ENCODE data around the gene CDC14A. TPM values are rescaled to one million over a fixed set of nuclear protein-coding genes. Genes with fewer than 3 reads are reported as not detected.

Gene CDC14A
- total and polyA plus RNA-seq, 8 donors, result 8.9 to 16.4 (median 14.2) TPM

DNA sequence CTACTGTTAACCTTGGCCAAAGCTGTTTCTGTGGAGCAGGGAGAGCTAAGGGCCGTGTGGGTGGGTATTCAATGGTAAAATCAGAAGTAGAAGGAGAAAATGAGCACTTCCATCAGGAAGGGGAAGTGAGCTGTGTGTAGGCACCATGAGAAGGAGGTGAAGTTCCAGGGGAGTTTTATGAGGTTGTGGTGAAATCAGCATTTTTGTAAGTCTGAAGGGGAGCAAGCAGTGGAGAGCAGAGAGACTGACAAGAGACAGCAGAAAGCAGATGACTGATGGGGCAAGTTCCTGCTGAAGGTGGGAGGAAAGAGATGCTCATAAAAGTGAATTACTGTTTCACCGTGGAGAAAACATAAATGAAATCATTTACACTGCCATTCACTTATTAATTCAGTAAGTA, 183.0 kb downstream of the CDC14A start:
- intact Hi-C loops (cut with DNase I), result no loop called here
- Histone ChIP-seq H3K36me3 (no peaks in the 10 kb centered on the region), H3K4me3 (no peak overlapping the region), H3K27me3 (peaks cover 20 to 44% of the 10 kb centered on the region in 2 donors), H3K27ac (no peak overlapping the region), H3K9me3 (no peaks in the 10 kb centered on the region), H3K4me1 (peaks cover 12 to 59% of the 10 kb centered on the region in 2 donors)
- TF ChIP-seq, protein P1, sequence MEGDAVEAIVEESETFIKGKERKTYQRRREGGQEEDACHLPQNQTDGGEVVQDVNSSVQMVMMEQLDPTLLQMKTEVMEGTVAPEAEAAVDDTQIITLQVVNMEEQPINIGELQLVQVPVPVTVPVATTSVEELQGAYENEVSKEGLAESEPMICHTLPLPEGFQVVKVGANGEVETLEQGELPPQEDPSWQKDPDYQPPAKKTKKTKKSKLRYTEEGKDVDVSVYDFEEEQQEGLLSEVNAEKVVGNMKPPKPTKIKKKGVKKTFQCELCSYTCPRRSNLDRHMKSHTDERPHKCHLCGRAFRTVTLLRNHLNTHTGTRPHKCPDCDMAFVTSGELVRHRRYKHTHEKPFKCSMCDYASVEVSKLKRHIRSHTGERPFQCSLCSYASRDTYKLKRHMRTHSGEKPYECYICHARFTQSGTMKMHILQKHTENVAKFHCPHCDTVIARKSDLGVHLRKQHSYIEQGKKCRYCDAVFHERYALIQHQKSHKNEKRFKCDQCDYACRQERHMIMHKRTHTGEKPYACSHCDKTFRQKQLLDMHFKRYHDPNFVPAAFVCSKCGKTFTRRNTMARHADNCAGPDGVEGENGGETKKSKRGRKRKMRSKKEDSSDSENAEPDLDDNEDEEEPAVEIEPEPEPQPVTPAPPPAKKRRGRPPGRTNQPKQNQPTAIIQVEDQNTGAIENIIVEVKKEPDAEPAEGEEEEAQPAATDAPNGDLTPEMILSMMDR (IDR thresholded peaks at IDR 0.05), result no peak
- ATAC-seq (no peak), DNase-seq (no peak)

GRCh38 chr1:100536031-100536430, 183.7 kb downstream of the CDC14A start:
- Histone ChIP-seq H3K4me3 (no peak overlapping the region), H3K9me3 (no peaks in the 10 kb centered on the region), H3K27ac (no peak overlapping the region), H3K27me3 (peaks cover 27 to 52% of the 10 kb centered on the region in 2 donors), H3K4me1 (peaks cover 13 to 52% of the 10 kb centered on the region in 2 donors), H3K36me3 (no peaks in the 10 kb centered on the region)
- ATAC-seq (no peak), DNase-seq (no peak)
- TF ChIP-seq, protein P1 (IDR thresholded peaks at IDR 0.05), result no peak
- intact Hi-C loops (cut with DNase I), result no loop called here

DNA sequence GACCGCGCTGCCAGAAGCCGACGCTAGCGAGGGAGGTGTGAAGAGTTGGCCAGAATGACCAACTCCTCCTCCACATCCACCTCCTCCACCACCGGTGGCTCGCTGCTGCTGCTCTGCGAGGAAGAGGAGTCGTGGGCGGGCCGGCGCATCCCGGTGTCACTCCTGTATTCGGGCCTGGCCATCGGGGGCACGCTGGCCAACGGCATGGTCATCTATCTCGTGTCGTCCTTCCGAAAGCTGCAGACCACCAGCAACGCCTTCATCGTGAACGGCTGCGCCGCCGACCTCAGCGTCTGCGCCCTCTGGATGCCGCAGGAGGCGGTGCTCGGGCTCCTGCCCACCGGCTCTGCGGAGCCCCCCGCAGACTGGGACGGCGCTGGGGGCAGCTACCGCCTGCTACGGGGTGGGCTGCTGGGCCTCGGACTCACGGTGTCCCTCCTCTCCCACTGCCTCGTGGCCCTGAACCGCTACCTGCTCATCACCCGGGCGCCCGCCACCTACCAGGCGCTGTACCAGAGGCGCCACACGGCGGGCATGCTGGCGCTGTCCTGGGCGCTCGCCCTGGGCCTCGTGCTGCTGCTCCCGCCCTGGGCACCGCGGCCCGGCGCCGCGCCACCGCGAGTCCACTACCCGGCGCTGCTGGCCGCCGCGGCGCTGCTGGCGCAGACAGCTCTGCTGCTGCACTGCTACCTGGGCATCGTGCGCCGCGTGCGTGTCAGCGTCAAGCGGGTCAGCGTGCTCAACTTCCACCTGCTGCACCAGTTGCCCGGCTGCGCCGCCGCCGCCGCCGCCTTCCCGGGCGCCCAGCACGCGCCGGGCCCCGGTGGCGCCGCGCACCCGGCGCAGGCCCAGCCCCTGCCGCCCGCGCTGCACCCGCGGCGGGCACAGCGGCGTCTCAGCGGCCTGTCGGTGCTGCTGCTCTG, 186.9 kb downstream of the CDC14A start:
- ATAC-seq (peak; percentile 59), DNase-seq (peak in 3 of 4 donors; percentile 28 to 87 (median 38))
- intact Hi-C loops (cut with DNase I), result no loop called here
- Histone ChIP-seq H3K36me3 (no peaks in the 10 kb centered on the region), H3K4me3 (peak overlapping the region; percentile 30 to 39), H3K9me3 (no peaks in the 10 kb centered on the region), H3K27ac (no peak overlapping the region), H3K27me3 (peaks cover 34 to 54% of the 10 kb centered on the region in 2 donors), H3K4me1 (peaks cover 13 to 26% of the 10 kb centered on the region in 2 donors)
- TF ChIP-seq, protein P1 (IDR thresholded peaks at IDR 0.05), result no peak

GRCh38 chr1:100539836-100540536, 187.7 kb downstream of the CDC14A start:
- intact Hi-C loops (cut with DNase I), result no loop called here
- TF ChIP-seq, protein P1 (IDR thresholded peaks at IDR 0.05), result no peak
- Histone ChIP-seq H3K27me3 (peaks cover 34 to 54% of the 10 kb centered on the region in 2 donors), H3K4me1 (peaks cover 13 to 25% of the 10 kb centered on the region in 2 donors), H3K4me3 (peak overlapping the region; percentile 21 to 39), H3K36me3 (no peaks in the 10 kb centered on the region), H3K27ac (no peak overlapping the region), H3K9me3 (no peaks in the 10 kb centered on the region)
- DNase-seq (peak in 3 of 4 donors; percentile 28 to 79 (median 30)), ATAC-seq (peak; percentile 50)

GRCh38 chr1:100542285-100542684, 190.0 kb downstream of the CDC14A start:
- ATAC-seq (no peak), DNase-seq (no peak)
- Histone ChIP-seq H3K27ac (no peak overlapping the region), H3K4me3 (no peak overlapping the region), H3K27me3 (peaks cover 34 to 40% of the 10 kb centered on the region in 2 donors), H3K4me1 (peaks cover 13 to 16% of the 10 kb centered on the region in 2 donors), H3K9me3 (no peaks in the 10 kb centered on the region), H3K36me3 (no peaks in the 10 kb centered on the region)
- intact Hi-C loops (cut with DNase I), result no loop called here
- TF ChIP-seq, protein P1 (IDR thresholded peaks at IDR 0.05), result no peak

All from left lung (tissue), 10 donors.